Activated T-cell treated with anti-CD3 and anti-CD28 coated beads, Interleukin-2, amount 50 U/mL, for 72 hours (primary cell): ENCODE data around the gene C10orf105. TPM values are rescaled to one million over a fixed set of nuclear protein-coding genes. Genes with fewer than 3 reads are reported as not detected.

ENCODE experiments used
- ATAC-seq, 2 donors: fragments of 150-1000 bp; cut with Tn5 transposase; replicated peaks in 1 of 2; 2 replicates each; pipeline ENCODE4 v1.10.0; 2021; ENCODE audit warnings: moderate library complexity in 2 of 2, mild to moderate bottlenecking in 1 of 2
- DNase-seq, 2 donors: peaks; one replicate each; pipeline ENCODE4 v3.0.0; 2021 to 2022; ENCODE audit warnings: mixed read lengths in 1 of 2
- H3K27ac Mint-ChIP-seq: one replicate; pipeline ENCODE4 v1.8.0; 2022; ENCODE audit warnings: mild to moderate bottlenecking, moderate library complexity, mixed read lengths
- H3K27me3 Mint-ChIP-seq: one replicate; pipeline ENCODE4 v1.8.0; 2022; ENCODE audit warnings: low read depth, mixed read lengths
- H3K36me3 Mint-ChIP-seq, 2 donors: one replicate each; pipeline ENCODE4 v1.8.0; 2022; ENCODE audit warnings: mixed read lengths in 2 of 2, mild to moderate bottlenecking in 1 of 2; ENCODE audit not compliant: insufficient read depth in 2 of 2
- H3K4me1 Mint-ChIP-seq: one replicate; pipeline ENCODE4 v1.8.0; 2022; ENCODE audit warnings: low read depth, mixed read lengths
- H3K4me3 Mint-ChIP-seq, 2 donors: one replicate each; pipeline ENCODE4 v1.8.0; 2022; ENCODE audit warnings: mild to moderate bottlenecking in 2 of 2, mixed read lengths in 2 of 2, moderate library complexity in 2 of 2
- H3K9me3 Mint-ChIP-seq, 2 donors: one replicate each; pipeline ENCODE4 v1.8.0; 2022; ENCODE audit warnings: mixed read lengths in 2 of 2
- total RNA-seq, 2 donors: library from RNA; stranded (reverse); gene quantifications; one replicate each; pipeline ENCODE4 v1.2.3, GENCODE V29; 2022

The C10orf105 gene
- total RNA-seq, 2 donors from 2014 or later: 0.35 to 0.43 TPM

GRCh38 chr10:71747551-71748523, 28.3 kb upstream of the C10orf105 start:
- H3K4me3 Mint-ChIP-seq: peak overlapping the region; percentile 75 to 90
- peak overlapping the region; percentile 89 for H3K27ac Mint-ChIP-seq
- peaks cover 2 to 5% of the 10 kb centered on the region in 2 donors for H3K36me3 Mint-ChIP-seq
- ATAC-seq: no peak
- DNase-seq: no peak
- H3K9me3 Mint-ChIP-seq: no peaks in the 10 kb centered on the region
- H3K27me3 Mint-ChIP-seq: no peaks in the 10 kb centered on the region
- peaks cover 97% of the 10 kb centered on the region for H3K4me1 Mint-ChIP-seq

DNA sequence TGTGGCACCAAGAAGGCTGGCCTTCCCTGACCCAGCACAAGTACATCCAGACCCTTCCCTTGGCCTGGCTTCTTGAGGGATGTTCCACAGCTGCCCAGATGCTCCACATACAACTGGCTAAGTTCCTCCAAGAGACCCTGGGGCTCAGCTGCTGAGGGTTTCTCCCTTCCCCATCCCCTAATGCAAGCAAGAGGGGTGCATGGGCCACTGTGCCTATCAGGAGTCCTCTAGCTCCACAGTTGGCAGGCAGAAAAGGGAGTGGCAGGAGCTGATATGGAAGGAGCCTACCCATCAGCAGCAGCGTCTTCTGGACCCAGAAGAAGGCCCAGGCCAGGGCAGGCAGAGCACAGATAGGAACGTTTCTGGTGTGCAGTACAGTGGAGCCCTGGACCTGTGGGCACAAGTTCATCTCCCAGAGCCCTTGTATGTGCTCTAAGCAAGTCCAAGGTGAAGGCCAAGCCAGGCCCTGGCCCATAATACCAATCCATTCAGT, 27.5 kb upstream of the C10orf105 start:
- Mint-ChIP-seq H3K27me3 (no peaks in the 10 kb centered on the region), H3K36me3 (peaks cover 7 to 12% of the 10 kb centered on the region in 2 donors), H3K27ac (peak overlapping the region; percentile 89), H3K9me3 (peaks cover 0 to 4% of the 10 kb centered on the region in 2 donors), H3K4me3 (peak overlapping the region; percentile 75 to 90), H3K4me1 (peaks cover 97% of the 10 kb centered on the region)
- DNase-seq (no peak), ATAC-seq (no peak)

GRCh38 chr10:71746344-71747037, 26.9 kb upstream of the C10orf105 start:
- Mint-ChIP-seq H3K9me3 (peaks cover 0 to 4% of the 10 kb centered on the region in 2 donors), H3K27ac (peak overlapping the region; percentile 89), H3K36me3 (peaks cover 7 to 12% of the 10 kb centered on the region in 2 donors), H3K4me3 (peak overlapping the region in 1 of 2 donors; percentile 51), H3K4me1 (peaks cover 97% of the 10 kb centered on the region), H3K27me3 (no peaks in the 10 kb centered on the region)
- no peak for DNase-seq
- ATAC-seq: no peak

DNA sequence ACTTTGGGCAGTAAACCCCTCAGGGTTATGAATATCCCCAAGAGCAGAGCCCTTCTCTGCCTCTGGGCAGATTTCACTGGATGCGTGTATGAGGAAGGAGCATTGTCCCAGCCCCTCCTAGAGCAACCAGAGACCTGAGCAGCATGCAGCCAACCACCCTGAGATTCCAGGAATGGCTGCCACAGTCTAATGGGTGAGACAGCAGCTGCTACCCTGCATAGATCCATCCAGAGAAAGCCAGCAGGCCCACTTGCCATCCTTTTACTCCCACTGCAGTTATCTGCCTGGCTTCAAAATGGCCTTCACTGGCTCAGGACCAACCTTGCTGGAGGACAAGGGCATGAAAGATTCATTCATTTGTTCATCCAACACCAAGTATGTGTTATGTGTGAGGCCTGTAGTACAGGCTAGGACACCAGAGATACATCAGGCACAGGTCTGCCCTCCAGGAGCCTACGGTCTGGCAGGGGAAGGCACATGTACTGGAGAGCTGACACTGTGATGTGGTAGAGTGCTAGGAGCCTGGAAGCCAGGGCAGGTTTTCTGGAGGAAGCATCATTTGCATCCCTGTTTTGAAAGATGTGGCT, 26.2 kb upstream of the C10orf105 start:
- Mint-ChIP-seq H3K36me3 (peaks cover 7 to 12% of the 10 kb centered on the region in 2 donors), H3K9me3 (peaks cover 0 to 4% of the 10 kb centered on the region in 2 donors), H3K27ac (no peak overlapping the region), H3K4me3 (no peak overlapping the region), H3K27me3 (no peaks in the 10 kb centered on the region), H3K4me1 (peaks cover 99% of the 10 kb centered on the region)
- ATAC-seq (no peak), DNase-seq (no peak)

DNA sequence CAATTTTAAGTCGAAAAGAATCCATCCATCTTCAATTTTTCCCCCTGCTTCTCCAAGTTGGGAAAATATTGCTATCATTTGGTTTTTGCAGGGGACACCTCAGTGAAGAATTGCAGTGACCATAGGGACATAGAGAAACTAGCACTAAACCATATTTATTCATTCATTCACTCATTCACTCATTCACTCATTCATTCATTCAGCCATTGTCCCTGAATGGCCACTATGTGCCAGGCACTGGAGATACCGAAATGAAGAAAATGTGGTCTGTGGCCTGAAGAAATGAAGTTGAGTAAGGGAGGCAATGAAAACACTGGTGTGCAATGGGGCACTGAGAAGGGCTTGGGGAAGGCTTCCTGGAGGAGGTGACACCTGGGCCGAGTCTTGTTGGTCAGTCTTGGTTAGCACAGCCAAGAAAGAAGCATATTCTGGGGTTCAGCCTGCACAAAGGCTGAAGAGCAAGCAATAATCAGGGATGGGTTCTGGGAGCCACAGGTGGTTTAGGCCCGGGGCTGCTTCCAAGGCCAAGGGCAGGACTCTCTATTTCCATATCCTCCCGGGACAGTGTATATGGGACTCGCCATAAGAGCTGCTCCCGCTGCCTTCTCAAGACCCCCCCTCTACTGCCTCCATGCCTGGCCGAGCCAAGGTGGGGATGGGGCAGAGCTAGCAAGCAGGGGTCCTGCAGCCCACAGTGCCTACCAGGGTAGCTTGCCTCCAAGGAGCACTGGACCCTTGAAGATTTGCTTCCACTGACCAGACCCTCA, 25.5 kb upstream of the C10orf105 start:
- DNase-seq: no peak
- ATAC-seq: no peak
- Mint-ChIP-seq H3K27ac (peak overlapping the region; percentile 46), H3K36me3 (peaks cover 7 to 9% of the 10 kb centered on the region in 2 donors), H3K27me3 (no peaks in the 10 kb centered on the region), H3K4me3 (no peak overlapping the region), H3K4me1 (peaks cover 99% of the 10 kb centered on the region), H3K9me3 (peaks cover 0 to 4% of the 10 kb centered on the region in 2 donors)

- H3K4me1 Mint-ChIP-seq: peaks cover 99% of the 10 kb centered on the region
- no peak overlapping the region for H3K27ac Mint-ChIP-seq
- H3K9me3 Mint-ChIP-seq: peaks cover 0 to 4% of the 10 kb centered on the region in 2 donors
- ATAC-seq (no peak), DNase-seq (no peak)
- H3K27me3 Mint-ChIP-seq: no peaks in the 10 kb centered on the region
- H3K4me3 Mint-ChIP-seq: no peak overlapping the region
- peaks cover 7 to 9% of the 10 kb centered on the region in 2 donors for H3K36me3 Mint-ChIP-seq
Observed at GRCh38 chr10:71743866-71744265, 24.3 kb upstream of the C10orf105 start.

- Mint-ChIP-seq H3K36me3 (peaks cover 7 to 9% of the 10 kb centered on the region in 2 donors), H3K9me3 (peaks cover 0 to 4% of the 10 kb centered on the region in 2 donors), H3K27me3 (no peaks in the 10 kb centered on the region), H3K27ac (peak overlapping the region; percentile 84), H3K4me1 (peaks cover 97% of the 10 kb centered on the region), H3K4me3 (peak overlapping the region in 1 of 2 donors; percentile 66)
- DNase-seq (no peak), ATAC-seq (no peak)
Observed at GRCh38 chr10:71743089-71743838, 23.7 kb upstream of the C10orf105 start.

- Mint-ChIP-seq H3K4me1 (peaks cover 97% of the 10 kb centered on the region), H3K4me3 (peak overlapping the region; percentile 12 to 66), H3K9me3 (peaks cover 0 to 4% of the 10 kb centered on the region in 2 donors), H3K27me3 (no peaks in the 10 kb centered on the region), H3K36me3 (peaks cover 7 to 9% of the 10 kb centered on the region in 2 donors), H3K27ac (peak overlapping the region; percentile 84)
- ATAC-seq (peak; percentile 21), DNase-seq (no peak)
Observed at GRCh38 chr10:71742301-71743088, 22.9 kb upstream of the C10orf105 start.

DNA sequence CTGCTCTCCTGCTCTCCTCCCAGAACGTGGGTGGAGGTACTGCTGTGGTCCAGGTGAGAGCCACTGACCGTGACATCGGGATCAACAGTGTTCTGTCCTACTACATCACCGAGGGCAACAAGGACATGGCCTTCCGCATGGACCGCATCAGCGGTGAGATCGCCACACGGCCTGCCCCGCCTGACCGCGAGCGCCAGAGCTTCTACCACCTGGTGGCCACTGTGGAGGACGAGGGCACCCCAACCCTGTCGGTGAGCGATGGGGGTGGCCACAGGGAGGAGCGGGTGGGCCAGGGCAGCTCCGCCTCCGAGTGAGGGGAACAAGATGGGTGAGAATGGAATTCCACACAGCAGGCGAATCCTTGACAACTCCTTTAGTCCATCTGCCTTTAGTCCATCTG, 22.1 kb upstream of the C10orf105 start:
- Mint-ChIP-seq H3K27me3 (no peaks in the 10 kb centered on the region), H3K9me3 (peaks cover 0 to 4% of the 10 kb centered on the region in 2 donors), H3K4me1 (peaks cover 97% of the 10 kb centered on the region), H3K36me3 (peaks cover 7 to 9% of the 10 kb centered on the region in 2 donors), H3K27ac (peak overlapping the region; percentile 41), H3K4me3 (peak overlapping the region; percentile 42 to 66)
- ATAC-seq (no peak), DNase-seq (no peak)

- Mint-ChIP-seq H3K4me3 (peak overlapping the region; percentile 36 to 42), H3K9me3 (peaks cover 0 to 4% of the 10 kb centered on the region in 2 donors), H3K27ac (peak overlapping the region; percentile 41), H3K4me1 (peaks cover 97% of the 10 kb centered on the region), H3K27me3 (no peaks in the 10 kb centered on the region), H3K36me3 (peaks cover 7 to 9% of the 10 kb centered on the region in 2 donors)
- ATAC-seq (no peak), DNase-seq (no peak)
Observed at GRCh38 chr10:71741029-71741428, 21.5 kb upstream of the C10orf105 start.

DNA sequence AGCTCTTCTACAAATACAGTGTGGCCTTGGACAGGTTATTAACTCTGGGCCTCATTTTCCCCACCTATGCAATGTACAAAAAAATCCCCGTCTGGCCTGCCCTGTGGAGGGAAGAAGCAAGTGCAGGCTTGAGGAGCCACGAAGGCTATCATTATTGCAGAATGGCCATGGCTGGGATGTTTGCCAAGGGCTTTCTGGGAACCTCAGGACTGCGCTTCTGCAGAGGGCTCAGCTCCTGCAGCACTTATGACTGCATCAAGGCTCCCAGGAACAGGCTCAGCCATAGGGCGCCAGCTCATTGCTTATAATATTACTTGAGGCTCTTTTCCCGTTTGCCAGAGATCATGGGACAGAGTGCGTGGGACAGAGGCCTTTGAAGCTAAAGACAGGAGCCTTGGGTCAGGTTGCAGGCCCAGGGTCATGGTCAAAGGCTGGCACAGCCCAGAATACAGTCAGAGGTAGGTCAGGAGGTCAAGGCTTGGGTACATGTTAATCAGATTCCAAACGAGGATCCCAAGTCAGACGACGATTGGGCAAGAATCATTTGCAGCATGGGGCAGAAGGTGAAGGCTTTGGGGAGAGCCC, 20.6 kb upstream of the C10orf105 start:
- ATAC-seq (no peak), DNase-seq (no peak)
- Mint-ChIP-seq H3K4me1 (peaks cover 98% of the 10 kb centered on the region), H3K4me3 (peak overlapping the region in 1 of 2 donors; percentile 4), H3K9me3 (peaks cover 0 to 4% of the 10 kb centered on the region in 2 donors), H3K27ac (no peak overlapping the region), H3K27me3 (no peaks in the 10 kb centered on the region), H3K36me3 (peaks cover 7 to 9% of the 10 kb centered on the region in 2 donors)
